ENCODE measurements around the gene OBSCN. TPM values are rescaled to one million over a fixed set of nuclear protein-coding genes. Genes with fewer than 3 reads are reported as not detected.

OBSCN gene
- total RNA-seq, 1 experiment from 2014 or later, result 33.3 TPM

DNA sequence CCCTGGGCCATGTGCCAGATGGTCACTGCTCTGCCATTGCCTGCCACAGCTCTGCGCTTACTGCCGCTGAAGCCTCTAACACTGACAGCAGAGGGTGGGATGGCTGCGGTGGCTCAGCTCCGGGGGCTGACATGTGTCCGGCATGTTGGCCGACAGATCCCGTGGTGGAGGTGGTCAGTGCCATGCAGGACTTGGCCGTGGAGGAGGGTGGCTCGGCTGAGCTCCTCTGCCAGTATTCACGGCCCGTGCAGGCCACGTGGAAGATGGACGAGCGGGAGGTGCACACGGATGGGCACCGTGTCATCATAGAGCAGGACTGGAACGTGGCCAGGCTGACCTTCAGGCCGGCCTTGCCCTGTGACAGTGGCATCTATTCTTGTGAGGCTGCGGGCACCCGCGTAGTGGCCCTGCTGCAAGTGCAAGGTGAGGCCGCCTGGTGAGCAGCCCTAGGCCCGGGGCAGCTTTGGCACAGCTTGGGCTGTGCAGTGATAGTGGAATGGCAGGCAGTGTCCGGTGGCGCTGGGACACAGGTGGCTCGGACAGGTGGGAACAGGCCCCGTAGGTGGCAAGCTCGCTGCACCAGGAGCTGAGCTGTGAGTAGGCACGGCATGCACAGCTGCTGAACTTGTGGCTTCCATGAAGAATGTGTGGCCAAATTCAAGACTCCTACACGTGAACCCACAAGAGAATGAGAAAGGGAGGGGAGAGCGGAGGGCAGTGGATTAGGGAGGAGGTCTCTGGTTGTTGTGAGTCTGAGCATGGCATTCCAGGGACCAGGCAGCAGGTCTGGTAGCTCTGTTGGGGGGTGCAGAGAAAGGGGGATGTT is 107.0 kb downstream of the OBSCN start:
- no peaks in the 10 kb centered on the region for H3K4me1 ChIP-seq (ENCODE audit: insufficient read depth, low read length)
- H4K20me1 ChIP-seq (ENCODE audit: control insufficient read depth, insufficient read depth, insufficient read length), result no peaks in the 10 kb centered on the region
- H3K18ac ChIP-seq (ENCODE audit: insufficient read length, low read depth, low read length), result no peak overlapping the region
- no peak overlapping the region for H2AK5ac ChIP-seq (ENCODE audit: insufficient read length, low read length)
- H4K8ac ChIP-seq (replicated peaks; ENCODE audit: insufficient read length, low read depth, low read length), result no peak overlapping the region
- no peak for DNase-seq
- Mint-ChIP-seq H3K4me1 (no peaks in the 10 kb centered on the region), H3K4me3 (no peak overlapping the region), H3K27me3 (ENCODE audit: low read depth) (peaks cover 3% of the 10 kb centered on the region; the same call in 1 of the 2 replicates), H3K27ac (peak overlapping the region in 2 of 3 experiments; percentile 8 to 79; a peak in 3 of 7 replicates), H3K36me3 (ENCODE audit: insufficient read depth in 1 of 3, low read depth in 3 of 3) (peaks cover 5 to 16% (median 11%) of the 10 kb centered on the region in 3 experiments), H3K9me3 (peaks cover 7 to 11% of the 10 kb centered on the region in 2 experiments)
- no peak overlapping the region for H2BK5ac ChIP-seq (ENCODE audit: insufficient read length, low read length)
- H3K23ac ChIP-seq (ENCODE audit: insufficient read length, low read depth, low read length), result no peak overlapping the region
- no peak overlapping the region for H2AFZ ChIP-seq (ENCODE audit: low read length)
- no peak overlapping the region for H2BK15ac ChIP-seq (ENCODE audit: low read depth, low read length)
- H3K4ac ChIP-seq (ENCODE audit: low read depth, low read length), result no peak overlapping the region
- H4K91ac ChIP-seq (ENCODE audit: insufficient read length, low read depth, low read length), result no peak overlapping the region
- H3K4me2 ChIP-seq (ENCODE audit: insufficient read depth, insufficient read length, low read length), result no peak overlapping the region
- no CpG with 5 or more reads among the region's 31 CpGs for WGBS (ENCODE audit: extremely low coverage, insufficient read length, low lambda C conversion rate)
- H3K23me2 ChIP-seq (ENCODE audit: insufficient read length, low read depth, low read length, poor library complexity, severe bottlenecking), result no peaks in the 10 kb centered on the region
- no peak overlapping the region for H2BK120ac ChIP-seq (ENCODE audit: low read depth, low read length, poor library complexity, severe bottlenecking)
- no peak overlapping the region for H4K5ac ChIP-seq (ENCODE audit: insufficient read length, low read depth, low read length)
- no peak overlapping the region for H3K9ac ChIP-seq (ENCODE audit: extremely low read depth, insufficient read length, low read length)
- no peak overlapping the region; the same call in 1 of the 2 replicates for H3K14ac ChIP-seq (ENCODE audit: insufficient read depth, low read length)
- H3T11ph ChIP-seq (ENCODE audit: low read length), result no peak overlapping the region
- H3K27ac ChIP-seq (ENCODE audit: insufficient read length, low read depth, low read length), result no peak overlapping the region
- no peak overlapping the region for H2BK12ac ChIP-seq (ENCODE audit: insufficient read length, low read depth, low read length)
- H3K9me3 ChIP-seq (ENCODE audit: control insufficient read depth, low read depth, low read length), result no peaks in the 10 kb centered on the region
- no peak overlapping the region for H3K56ac ChIP-seq (ENCODE audit: insufficient read length, low read depth, low read length)
- H3K79me1 ChIP-seq (ENCODE audit: insufficient read depth, low read depth, low read length, poor library complexity, severe bottlenecking), result no peaks in the 10 kb centered on the region
- no peaks in the 10 kb centered on the region for H3K27me3 ChIP-seq (ENCODE audit: insufficient read depth, low read length)
- TF ChIP-seq, protein P1, sequence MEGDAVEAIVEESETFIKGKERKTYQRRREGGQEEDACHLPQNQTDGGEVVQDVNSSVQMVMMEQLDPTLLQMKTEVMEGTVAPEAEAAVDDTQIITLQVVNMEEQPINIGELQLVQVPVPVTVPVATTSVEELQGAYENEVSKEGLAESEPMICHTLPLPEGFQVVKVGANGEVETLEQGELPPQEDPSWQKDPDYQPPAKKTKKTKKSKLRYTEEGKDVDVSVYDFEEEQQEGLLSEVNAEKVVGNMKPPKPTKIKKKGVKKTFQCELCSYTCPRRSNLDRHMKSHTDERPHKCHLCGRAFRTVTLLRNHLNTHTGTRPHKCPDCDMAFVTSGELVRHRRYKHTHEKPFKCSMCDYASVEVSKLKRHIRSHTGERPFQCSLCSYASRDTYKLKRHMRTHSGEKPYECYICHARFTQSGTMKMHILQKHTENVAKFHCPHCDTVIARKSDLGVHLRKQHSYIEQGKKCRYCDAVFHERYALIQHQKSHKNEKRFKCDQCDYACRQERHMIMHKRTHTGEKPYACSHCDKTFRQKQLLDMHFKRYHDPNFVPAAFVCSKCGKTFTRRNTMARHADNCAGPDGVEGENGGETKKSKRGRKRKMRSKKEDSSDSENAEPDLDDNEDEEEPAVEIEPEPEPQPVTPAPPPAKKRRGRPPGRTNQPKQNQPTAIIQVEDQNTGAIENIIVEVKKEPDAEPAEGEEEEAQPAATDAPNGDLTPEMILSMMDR (conservative IDR thresholded peaks at IDR 0.05), result no peak
- H3K79me2 ChIP-seq (ENCODE audit: insufficient read depth, low read length), result no peaks in the 10 kb centered on the region
- no peak overlapping the region for H2BK20ac ChIP-seq (ENCODE audit: low read depth, low read length, poor library complexity, severe bottlenecking)

All from H9 (cell line).